ENCODE data around the gene FARS2. TPM values are rescaled to one million over a fixed set of nuclear protein-coding genes. Genes with fewer than 3 reads are reported as not detected.

FARS2 gene
- polyA plus RNA-seq, 2 donors = 5.0 to 10.5 TPM

DNA sequence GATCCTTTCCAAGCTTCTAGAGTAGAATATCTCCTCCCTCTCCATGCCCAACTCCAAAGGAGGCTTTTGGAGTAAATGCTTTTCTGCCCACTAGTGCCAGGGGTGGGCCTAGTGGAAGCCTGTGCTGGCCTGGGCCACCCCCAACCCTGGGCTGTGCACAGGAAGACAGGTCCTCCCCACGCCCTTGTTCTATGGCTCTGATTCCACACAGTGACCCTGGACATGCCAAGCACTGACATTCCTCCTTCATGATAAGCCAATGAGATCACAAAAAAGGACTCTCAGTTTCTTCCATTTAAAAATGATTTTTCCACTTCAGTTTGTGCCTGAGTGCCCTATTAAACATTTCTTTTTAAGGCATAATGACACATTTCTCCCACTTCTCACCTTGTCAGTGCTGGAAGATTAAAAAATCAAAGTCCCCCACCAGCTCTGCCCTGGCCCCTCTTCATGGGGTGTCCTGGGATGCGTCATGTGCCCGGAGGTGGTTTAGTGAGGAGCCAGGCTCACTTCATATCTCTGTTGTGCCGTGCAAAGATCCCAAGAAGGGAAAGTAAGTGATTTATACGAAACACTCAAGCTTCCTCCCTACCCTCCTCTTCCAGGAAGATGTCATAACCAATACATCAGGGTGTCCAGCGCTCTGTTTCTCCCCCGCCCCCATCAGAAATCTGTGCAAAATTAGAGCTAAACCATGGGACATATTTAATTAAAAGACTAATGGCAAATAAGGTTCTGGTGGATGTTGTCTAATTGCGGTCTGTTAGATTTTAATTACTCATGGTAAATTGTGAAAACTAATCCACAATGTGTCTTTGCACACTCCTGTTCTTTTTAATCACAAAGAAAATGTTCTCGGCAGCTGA, 490.4 kb downstream of the FARS2 start:
- 87 to 90% methylated on average over 9 of the region's 9 CpGs for WGBS, 2 donors
- Histone ChIP-seq H3K4me3 (ENCODE audit: low read depth in 1 of 2, low read length in 2 of 2) (no peak overlapping the region), H3K4me1 (ENCODE audit: control insufficient read depth in 2 of 2, insufficient read depth in 2 of 2, low read length in 1 of 2) (peaks cover 0 to 2% of the 10 kb centered on the region in 2 donors), H3K27me3 (ENCODE audit: control insufficient read depth in 1 of 2, insufficient read depth in 2 of 2, low read length in 2 of 2) (no peaks in the 10 kb centered on the region), H3K9me3 (ENCODE audit: control insufficient read depth in 2 of 2, insufficient read depth in 1 of 2, low read depth in 1 of 2, low read length in 1 of 2) (peaks cover 0 to 5% of the 10 kb centered on the region in 2 donors), H3K36me3 (ENCODE audit: control insufficient read depth in 2 of 2, insufficient read depth in 2 of 2, low read length in 1 of 2) (peaks cover 0 to 2% of the 10 kb centered on the region in 2 donors), H3K27ac (ENCODE audit: low read depth in 2 of 2, low read length in 1 of 2) (no peak overlapping the region)

DNA sequence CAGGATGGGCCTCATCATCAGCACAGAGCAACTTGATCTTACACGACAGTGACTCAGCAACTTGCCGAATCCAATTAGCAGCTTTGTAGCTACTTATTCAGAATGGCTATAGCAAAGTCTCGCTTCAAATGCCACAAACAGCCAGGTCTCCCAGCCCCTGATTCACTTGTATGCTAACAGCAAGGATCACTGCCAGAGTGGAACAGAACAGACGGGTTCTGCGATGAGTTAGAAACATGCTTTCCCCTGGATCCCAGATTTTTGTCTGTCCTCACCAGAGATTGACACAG, 491.0 kb downstream of the FARS2 start:
- no peaks in the 10 kb centered on the region for H3K27me3 ChIP-seq (ENCODE audit: control insufficient read depth in 1 of 2, insufficient read depth in 2 of 2, low read length in 2 of 2)
- 73 to 77% methylated on average over 5 of the region's 5 CpGs for WGBS, 2 donors
- peaks cover 0 to 2% of the 10 kb centered on the region in 2 donors for H3K4me1 ChIP-seq (ENCODE audit: control insufficient read depth in 2 of 2, insufficient read depth in 2 of 2, low read length in 1 of 2)
- no peak overlapping the region for H3K27ac ChIP-seq (ENCODE audit: low read depth in 2 of 2, low read length in 1 of 2)
- H3K36me3 ChIP-seq (ENCODE audit: control insufficient read depth in 2 of 2, insufficient read depth in 2 of 2, low read length in 1 of 2) = peaks cover 0 to 2% of the 10 kb centered on the region in 2 donors
- H3K4me3 ChIP-seq (ENCODE audit: low read depth in 1 of 2, low read length in 2 of 2) = no peak overlapping the region
- peaks cover 0 to 5% of the 10 kb centered on the region in 2 donors for H3K9me3 ChIP-seq (ENCODE audit: control insufficient read depth in 2 of 2, insufficient read depth in 1 of 2, low read depth in 1 of 2, low read length in 1 of 2)

DNA sequence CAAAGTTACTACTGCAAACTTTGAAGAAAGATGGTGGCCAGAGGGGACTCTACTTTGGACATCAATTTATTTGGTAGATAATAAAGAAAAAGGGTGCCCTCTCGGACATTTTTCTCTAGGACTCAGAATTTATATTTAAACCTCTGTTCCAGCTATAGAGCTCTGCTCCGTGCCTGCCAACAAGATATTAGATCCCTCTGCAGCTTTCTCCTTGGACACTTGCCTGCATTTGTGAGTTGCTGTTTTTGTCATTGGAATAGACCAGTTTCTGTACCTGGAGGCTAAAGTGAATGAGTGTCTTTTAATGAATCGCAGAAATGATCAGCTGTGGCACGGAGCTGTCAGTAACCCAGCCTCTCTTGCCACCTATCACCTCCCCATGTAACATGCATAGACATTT, 491.9 kb downstream of the FARS2 start:
- H3K4me3 ChIP-seq (ENCODE audit: low read depth in 1 of 2, low read length in 2 of 2) = no peak overlapping the region
- H3K27ac ChIP-seq (ENCODE audit: low read depth in 2 of 2, low read length in 1 of 2) = no peak overlapping the region
- H3K9me3 ChIP-seq (ENCODE audit: control insufficient read depth in 2 of 2, insufficient read depth in 1 of 2, low read depth in 1 of 2, low read length in 1 of 2) = peaks cover 0 to 5% of the 10 kb centered on the region in 2 donors
- peaks cover 0 to 2% of the 10 kb centered on the region in 2 donors for H3K4me1 ChIP-seq (ENCODE audit: control insufficient read depth in 2 of 2, insufficient read depth in 2 of 2, low read length in 1 of 2)
- peaks cover 0 to 2% of the 10 kb centered on the region in 2 donors for H3K36me3 ChIP-seq (ENCODE audit: control insufficient read depth in 2 of 2, insufficient read depth in 2 of 2, low read length in 1 of 2)
- 90 to 95% methylated on average over 4 of the region's 4 CpGs for WGBS, 2 donors
- H3K27me3 ChIP-seq (ENCODE audit: control insufficient read depth in 1 of 2, insufficient read depth in 2 of 2, low read length in 2 of 2) = no peaks in the 10 kb centered on the region

DNA sequence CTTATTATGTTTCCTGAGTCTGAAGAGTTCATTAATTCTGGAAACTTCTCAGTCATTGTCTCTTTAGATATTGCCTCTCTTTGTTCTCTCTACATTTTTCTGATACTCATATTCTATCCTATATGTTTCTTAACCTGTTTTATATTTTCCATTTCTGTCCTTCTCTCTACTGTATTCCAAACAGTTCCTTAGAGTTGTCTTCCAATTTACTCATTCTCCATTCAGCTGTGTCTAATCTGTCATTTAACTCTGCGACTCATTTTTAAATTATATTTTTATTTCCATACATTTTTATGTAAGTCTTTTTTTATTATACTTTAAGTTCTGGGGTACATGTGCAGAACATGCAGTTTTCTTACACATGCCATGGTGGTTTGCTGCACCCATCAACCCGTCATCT, 493.6 kb downstream of the FARS2 start:
- no peaks in the 10 kb centered on the region for H3K27me3 ChIP-seq (ENCODE audit: control insufficient read depth in 1 of 2, insufficient read depth in 2 of 2, low read length in 2 of 2)
- no peak overlapping the region for H3K4me3 ChIP-seq (ENCODE audit: low read depth in 1 of 2, low read length in 2 of 2)
- H3K4me1 ChIP-seq (ENCODE audit: control insufficient read depth in 2 of 2, insufficient read depth in 2 of 2, low read length in 1 of 2) = no peaks in the 10 kb centered on the region
- WGBS, 2 donors = 98 to 99% methylated on average over 2 of the region's 2 CpGs
- no peak overlapping the region for H3K27ac ChIP-seq (ENCODE audit: low read depth in 2 of 2, low read length in 1 of 2)
- H3K9me3 ChIP-seq (ENCODE audit: control insufficient read depth in 2 of 2, insufficient read depth in 1 of 2, low read depth in 1 of 2, low read length in 1 of 2) = peaks cover 0 to 3% of the 10 kb centered on the region in 2 donors
- peaks cover 0 to 2% of the 10 kb centered on the region in 2 donors for H3K36me3 ChIP-seq (ENCODE audit: control insufficient read depth in 2 of 2, insufficient read depth in 2 of 2, low read length in 1 of 2)

DNA sequence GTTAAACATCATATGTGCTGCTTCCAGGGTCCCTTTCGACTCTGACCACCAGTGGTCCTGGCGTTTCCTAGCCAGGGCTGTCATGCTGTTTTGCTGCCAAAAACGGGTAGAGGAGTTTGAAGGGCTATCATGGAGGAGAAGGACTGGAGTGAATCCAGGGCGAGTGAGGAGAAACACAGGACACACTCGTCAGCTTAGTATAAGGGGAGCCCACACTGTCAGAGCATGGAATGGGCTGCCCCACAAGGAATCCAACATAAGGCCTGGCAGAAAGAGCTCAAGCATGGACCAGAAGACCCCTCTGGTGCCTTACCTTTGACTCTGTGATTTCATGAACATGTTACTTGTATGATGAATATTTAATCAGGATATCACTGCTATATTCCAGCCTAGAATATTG, 498.3 kb downstream of the FARS2 start:
- H3K27ac ChIP-seq (ENCODE audit: low read depth in 2 of 2, low read length in 1 of 2) = no peak overlapping the region
- 91 to 94% methylated on average over 5 of the region's 5 CpGs for WGBS, 2 donors

DNA sequence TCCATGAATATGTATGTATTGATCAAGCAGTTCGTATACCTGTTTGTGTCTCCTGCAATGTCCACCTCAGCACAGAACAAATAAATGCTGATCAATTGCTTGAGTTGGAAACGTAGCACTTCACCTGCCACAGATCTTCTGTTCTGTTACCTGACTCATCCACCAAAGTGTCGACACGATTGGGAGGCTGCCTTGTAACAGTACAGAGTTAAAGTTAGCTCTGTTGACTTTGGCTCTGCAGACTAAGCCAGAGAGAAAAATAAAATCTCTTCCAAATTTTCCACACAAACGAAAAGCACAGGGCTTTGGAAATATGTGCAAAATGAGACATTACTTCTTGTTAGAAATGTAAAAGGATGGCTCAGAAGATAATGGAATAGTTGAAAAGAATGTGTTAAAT, 500.1 kb downstream of the FARS2 start:
- Histone ChIP-seq H3K4me1 (ENCODE audit: control insufficient read depth in 2 of 2, insufficient read depth in 2 of 2, low read length in 1 of 2) (peaks cover 0 to 6% of the 10 kb centered on the region in 2 donors), H3K36me3 (ENCODE audit: control insufficient read depth in 2 of 2, insufficient read depth in 2 of 2, low read length in 1 of 2) (no peaks in the 10 kb centered on the region), H3K27ac (ENCODE audit: low read depth in 2 of 2, low read length in 1 of 2) (no peak overlapping the region), H3K27me3 (ENCODE audit: control insufficient read depth in 1 of 2, insufficient read depth in 2 of 2, low read length in 2 of 2) (no peaks in the 10 kb centered on the region), H3K4me3 (ENCODE audit: low read depth in 1 of 2, low read length in 2 of 2) (no peak overlapping the region), H3K9me3 (ENCODE audit: control insufficient read depth in 2 of 2, insufficient read depth in 1 of 2, low read depth in 1 of 2, low read length in 1 of 2) (no peaks in the 10 kb centered on the region)
- WGBS, 2 donors = 53 to 73% methylated on average over 5 of the region's 5 CpGs

More for the DNA sequence above, 498.3 kb downstream of the FARS2 start:
- peaks cover 0 to 6% of the 10 kb centered on the region in 2 donors for H3K4me1 ChIP-seq (ENCODE audit: control insufficient read depth in 2 of 2, insufficient read depth in 2 of 2, low read length in 1 of 2)
- H3K27me3 ChIP-seq (ENCODE audit: control insufficient read depth in 1 of 2, insufficient read depth in 2 of 2, low read length in 2 of 2) = no peaks in the 10 kb centered on the region
- no peaks in the 10 kb centered on the region for H3K9me3 ChIP-seq (ENCODE audit: control insufficient read depth in 2 of 2, insufficient read depth in 1 of 2, low read depth in 1 of 2, low read length in 1 of 2)
- H3K36me3 ChIP-seq (ENCODE audit: control insufficient read depth in 2 of 2, insufficient read depth in 2 of 2, low read length in 1 of 2) = peaks cover 0 to 2% of the 10 kb centered on the region in 2 donors
- H3K4me3 ChIP-seq (ENCODE audit: low read depth in 1 of 2, low read length in 2 of 2) = no peak overlapping the region

DNA sequence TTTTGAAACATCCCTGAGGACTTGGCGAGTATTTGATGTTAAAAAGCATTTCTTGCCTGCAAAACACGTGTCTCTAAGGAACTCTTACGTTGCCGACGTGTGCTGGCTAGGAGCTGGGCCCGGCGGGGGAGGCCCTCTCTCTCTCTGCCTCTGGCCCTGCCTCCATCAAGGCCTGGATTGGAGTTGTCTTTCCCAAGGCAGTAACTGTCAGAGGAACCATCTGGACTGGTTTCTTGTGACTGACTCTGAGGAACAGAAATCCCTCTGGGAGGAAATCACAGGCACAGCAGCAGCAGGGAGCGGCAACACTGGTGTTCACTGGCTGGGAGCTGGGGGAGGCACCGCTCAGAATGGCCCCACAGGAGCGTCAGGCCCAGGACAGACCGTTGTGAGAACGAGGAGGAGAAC, 501.3 kb downstream of the FARS2 start:
- WGBS, 2 donors = 87 to 94% methylated on average over 12 of the region's 12 CpGs
- H3K27ac ChIP-seq (ENCODE audit: low read depth in 2 of 2, low read length in 1 of 2) = no peak overlapping the region
- H3K4me1 ChIP-seq (ENCODE audit: control insufficient read depth in 2 of 2, insufficient read depth in 2 of 2, low read length in 1 of 2) = peaks cover 0 to 6% of the 10 kb centered on the region in 2 donors
- no peaks in the 10 kb centered on the region for H3K9me3 ChIP-seq (ENCODE audit: control insufficient read depth in 2 of 2, insufficient read depth in 1 of 2, low read depth in 1 of 2, low read length in 1 of 2)
- H3K27me3 ChIP-seq (ENCODE audit: control insufficient read depth in 1 of 2, insufficient read depth in 2 of 2, low read length in 2 of 2) = no peaks in the 10 kb centered on the region
- H3K36me3 ChIP-seq (ENCODE audit: control insufficient read depth in 2 of 2, insufficient read depth in 2 of 2, low read length in 1 of 2) = no peaks in the 10 kb centered on the region
- H3K4me3 ChIP-seq (ENCODE audit: low read depth in 1 of 2, low read length in 2 of 2) = no peak overlapping the region

DNA sequence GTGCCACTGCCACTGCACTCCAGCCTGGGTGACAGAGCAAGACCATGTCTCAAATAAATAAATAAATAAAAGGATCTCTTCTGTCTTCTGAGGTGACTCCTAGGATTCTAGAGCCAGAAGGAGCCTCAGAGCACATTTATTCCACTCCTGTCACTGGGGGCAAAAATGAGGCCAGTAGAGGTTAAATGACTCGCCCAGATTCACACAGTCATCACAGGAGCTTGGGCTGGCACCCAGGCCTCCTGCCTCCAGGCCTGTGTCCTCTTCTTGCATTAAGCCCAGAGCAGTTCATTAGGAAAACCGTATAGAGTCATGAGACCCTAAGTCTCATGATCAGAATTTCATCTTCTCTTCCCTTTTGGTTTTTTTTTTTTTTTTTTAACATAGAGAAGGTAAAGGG, 502.1 kb downstream of the FARS2 start:
- H3K9me3 ChIP-seq (ENCODE audit: control insufficient read depth in 2 of 2, insufficient read depth in 1 of 2, low read depth in 1 of 2, low read length in 1 of 2) = no peaks in the 10 kb centered on the region
- no peak overlapping the region for H3K4me3 ChIP-seq (ENCODE audit: low read depth in 1 of 2, low read length in 2 of 2)
- no peaks in the 10 kb centered on the region for H3K36me3 ChIP-seq (ENCODE audit: control insufficient read depth in 2 of 2, insufficient read depth in 2 of 2, low read length in 1 of 2)
- H3K4me1 ChIP-seq (ENCODE audit: control insufficient read depth in 2 of 2, insufficient read depth in 2 of 2, low read length in 1 of 2) = peaks cover 0 to 6% of the 10 kb centered on the region in 2 donors
- 81 to 82% methylated on average over 2 of the region's 2 CpGs for WGBS, 2 donors
- H3K27me3 ChIP-seq (ENCODE audit: control insufficient read depth in 1 of 2, insufficient read depth in 2 of 2, low read length in 2 of 2) = no peaks in the 10 kb centered on the region
- H3K27ac ChIP-seq (ENCODE audit: low read depth in 2 of 2, low read length in 1 of 2) = no peak overlapping the region

DNA sequence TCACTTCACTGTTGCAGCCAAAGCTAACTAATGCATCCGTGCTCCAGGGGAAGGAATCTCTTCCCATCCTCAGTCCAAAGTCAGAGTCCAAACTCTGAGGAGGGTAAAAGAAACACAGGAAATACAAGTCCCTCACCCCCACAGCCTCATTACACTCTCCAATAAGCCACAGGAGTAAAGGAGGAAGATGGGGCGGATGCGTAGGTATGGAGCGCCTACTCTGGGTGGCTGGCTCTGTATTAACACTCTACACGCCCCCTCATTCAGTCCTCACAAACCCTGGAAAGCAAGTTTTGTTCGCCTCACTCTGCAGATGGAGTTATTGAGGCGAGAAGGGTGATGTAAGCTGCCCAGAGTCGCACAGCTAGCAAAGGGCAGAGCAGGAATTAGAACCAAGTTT, 502.6 kb downstream of the FARS2 start:
- Histone ChIP-seq H3K27me3 (ENCODE audit: control insufficient read depth in 1 of 2, insufficient read depth in 2 of 2, low read length in 2 of 2) (no peaks in the 10 kb centered on the region), H3K27ac (ENCODE audit: low read depth in 2 of 2, low read length in 1 of 2) (no peak overlapping the region), H3K36me3 (ENCODE audit: control insufficient read depth in 2 of 2, insufficient read depth in 2 of 2, low read length in 1 of 2) (no peaks in the 10 kb centered on the region), H3K4me1 (ENCODE audit: control insufficient read depth in 2 of 2, insufficient read depth in 2 of 2, low read length in 1 of 2) (peaks cover 0 to 6% of the 10 kb centered on the region in 2 donors), H3K4me3 (ENCODE audit: low read depth in 1 of 2, low read length in 2 of 2) (no peak overlapping the region), H3K9me3 (ENCODE audit: control insufficient read depth in 2 of 2, insufficient read depth in 1 of 2, low read depth in 1 of 2, low read length in 1 of 2) (no peaks in the 10 kb centered on the region)
- WGBS, 2 donors = 89 to 90% methylated on average over 8 of the region's 8 CpGs

DNA sequence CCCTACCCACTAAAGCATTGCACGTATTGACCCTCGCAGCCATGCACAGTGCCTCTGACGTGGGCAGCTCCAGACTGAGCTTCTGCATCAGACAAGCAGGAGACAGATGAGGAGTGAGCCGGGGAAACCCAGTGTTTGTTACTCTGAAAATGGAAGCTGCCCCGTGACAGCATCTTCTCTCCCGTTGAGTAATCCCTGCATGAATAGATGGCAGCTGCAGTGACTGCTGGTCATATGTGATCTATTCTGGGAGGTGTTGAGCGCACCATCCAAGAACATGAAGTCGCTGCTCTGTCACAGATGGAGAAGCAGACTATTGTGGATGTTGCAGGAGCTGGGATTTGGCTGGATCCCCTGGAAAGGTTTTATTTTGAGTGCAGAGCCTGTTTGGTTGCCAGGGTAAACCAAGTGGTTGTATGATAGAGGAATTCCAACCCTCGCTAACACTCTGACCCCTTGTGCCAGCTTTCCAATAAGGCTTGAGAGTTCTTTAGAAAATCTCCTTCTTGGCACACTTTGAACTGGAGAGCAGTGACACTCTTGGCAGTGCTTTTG, 503.2 kb downstream of the FARS2 start:
- Histone ChIP-seq H3K27ac (ENCODE audit: low read depth in 2 of 2, low read length in 1 of 2) (no peak overlapping the region), H3K4me3 (ENCODE audit: low read depth in 1 of 2, low read length in 2 of 2) (no peak overlapping the region), H3K36me3 (ENCODE audit: control insufficient read depth in 2 of 2, insufficient read depth in 2 of 2, low read length in 1 of 2) (no peaks in the 10 kb centered on the region), H3K9me3 (ENCODE audit: control insufficient read depth in 2 of 2, insufficient read depth in 1 of 2, low read depth in 1 of 2, low read length in 1 of 2) (no peaks in the 10 kb centered on the region), H3K27me3 (ENCODE audit: control insufficient read depth in 1 of 2, insufficient read depth in 2 of 2, low read length in 2 of 2) (no peaks in the 10 kb centered on the region), H3K4me1 (ENCODE audit: control insufficient read depth in 2 of 2, insufficient read depth in 2 of 2, low read length in 1 of 2) (peaks cover 0 to 6% of the 10 kb centered on the region in 2 donors)
- 71% methylated on average over 9 of the region's 9 CpGs for WGBS, 2 donors

Data from esophagus (tissue), 2 donors.